Activated CD8-positive, alpha-beta memory T cell treated with anti-CD3 and anti-CD28 coated beads, Interleukin-2, amount 10 ng/mL, durations not matched to agents 7 days and 5 days (primary cell): ENCODE data around the gene HOXA9. TPM values are rescaled to one million over a fixed set of nuclear protein-coding genes. Genes with fewer than 3 reads are reported as not detected.

Experiments used
- ATAC-seq: fragments of 150-1000 bp; cut with Tn5 transposase; one replicate; pipeline ENCODE4 v1.10.0; 2021; ENCODE audit warnings: moderate library complexity
- CTCF ChIA-PET: fragments of 350-600 bp; sonication (Branson Sonifier 250); formaldehyde crosslinking; loops from one replicate; lab custom pipeline; 2021; ENCODE audit warnings: antibody characterized with exemption; lab: Charles Lee
- DNase-seq: peaks from one replicate; pipeline ENCODE4 v3.0.0-alpha.2; 2020
- H3K27ac Mint-ChIP-seq: one replicate; pipeline ENCODE4 v1.8.0; 2021; ENCODE audit warnings: mild to moderate bottlenecking, mixed read lengths
- H3K27me3 Mint-ChIP-seq: one replicate; pipeline ENCODE4 v1.8.0; 2021; ENCODE audit warnings: mixed read lengths
- H3K36me3 Mint-ChIP-seq: one replicate; pipeline ENCODE4 v1.8.0; 2021; ENCODE audit warnings: mild to moderate bottlenecking, mixed read lengths
- H3K4me1 Mint-ChIP-seq: one replicate; pipeline ENCODE4 v1.8.0; 2021; ENCODE audit warnings: mixed read lengths
- H3K4me3 Mint-ChIP-seq: one replicate; pipeline ENCODE4 v1.8.0; 2021; ENCODE audit warnings: mild to moderate bottlenecking, moderate library complexity, mixed read lengths
- H3K9me3 Mint-ChIP-seq: one replicate; pipeline ENCODE4 v1.8.0; 2022; ENCODE audit warnings: low read depth, mixed read lengths
- total RNA-seq, 2 experiments: library from RNA; stranded (reverse); gene quantifications; one replicate each; pipeline ENCODE4 v1.2.3, GENCODE V29; 2021

The HOXA9 gene
- total RNA-seq, 2 experiments from 2014 or later, result not detected

GRCh38 chr7:27174874-27175625 is 9.7 kb upstream of the HOXA9 start:
- Mint-ChIP-seq H3K9me3 (no peaks in the 10 kb centered on the region), H3K27me3 (peaks cover 80% of the 10 kb centered on the region), H3K36me3 (peaks cover 2% of the 10 kb centered on the region), H3K4me1 (peaks cover 10% of the 10 kb centered on the region), H3K4me3 (no peak overlapping the region), H3K27ac (peak overlapping the region; percentile 49)
- CTCF ChIA-PET, result interaction anchor here (0.9 kb wide), 1 partner anchor 12 kb away, joined by 3 read pairs; no protein-coding TSS in a partner anchor
- ATAC-seq (no peak), DNase-seq (no peak)

GRCh38 chr7:27173956-27174873 is 8.9 kb upstream of the HOXA9 start, which contains the start of gene HOXA10:
Gene HOXA10, minus strand, starts transcription at chr7:27174320. Its CDS starts 14 bp downstream, at chr7:27174306.
- Mint-ChIP-seq H3K9me3 (no peaks in the 10 kb centered on the region), H3K36me3 (peaks cover 2% of the 10 kb centered on the region), H3K27ac (peak within 1 kb of the TSS; percentile 49), H3K27me3 (peaks cover 78% of the 10 kb centered on the region), H3K4me1 (peaks cover 7% of the 10 kb centered on the region), H3K4me3 (no peak within 1 kb of the TSS)
- CTCF ChIA-PET, result interaction anchor here (0.9 kb wide), 1 partner anchor 11 kb away, joined by 3 read pairs; no protein-coding TSS in a partner anchor
- DNase-seq (no peak), ATAC-seq (no peak)

- CTCF ChIA-PET, result interaction anchor here (1.2 to 1.3 kb wide), 2 partner anchors 22 to 23 kb away, joined by 3 to 5 read pairs; no protein-coding TSS in a partner anchor
- H3K27me3 Mint-ChIP-seq, result peaks cover 80% of the 10 kb centered on the region
- ATAC-seq (peak; percentile 33), DNase-seq (no peak)
- H3K36me3 Mint-ChIP-seq, result peaks cover 2% of the 10 kb centered on the region
- H3K27ac Mint-ChIP-seq, result no peak overlapping the region
- H3K4me3 Mint-ChIP-seq, result no peak overlapping the region
- peaks cover 7% of the 10 kb centered on the region for H3K4me1 Mint-ChIP-seq
- H3K9me3 Mint-ChIP-seq, result no peaks in the 10 kb centered on the region
These were observed 8.2 kb upstream of the HOXA9 start for GRCh38 chr7:27173511-27173955.

- Mint-ChIP-seq H3K27me3 (peaks cover 80% of the 10 kb centered on the region), H3K9me3 (no peaks in the 10 kb centered on the region), H3K4me1 (peaks cover 7% of the 10 kb centered on the region), H3K36me3 (peaks cover 2% of the 10 kb centered on the region), H3K4me3 (no peak overlapping the region), H3K27ac (no peak overlapping the region)
- DNase-seq (no peak), ATAC-seq (peak; percentile 12)
- CTCF ChIA-PET, result interaction anchor here (1.2 to 1.3 kb wide), 3 partner anchors 14 to 23 kb away, joined by 3 to 5 read pairs (median 4); no protein-coding TSS in a partner anchor
These were observed 7.6 kb upstream of the HOXA9 start for GRCh38 chr7:27172823-27173510.

GRCh38 chr7:27172315-27172774 is 7.0 kb upstream of the HOXA9 start:
- Mint-ChIP-seq H3K4me3 (no peak overlapping the region), H3K9me3 (no peaks in the 10 kb centered on the region), H3K4me1 (peaks cover 7% of the 10 kb centered on the region), H3K27me3 (peaks cover 80% of the 10 kb centered on the region), H3K36me3 (peaks cover 2% of the 10 kb centered on the region), H3K27ac (peak overlapping the region; percentile 11)
- DNase-seq (no peak), ATAC-seq (no peak)
- CTCF ChIA-PET, result interaction anchor here (1.0 to 1.3 kb wide), 4 partner anchors 14 to 24 kb away, joined by 3 to 5 read pairs (median 4); no protein-coding TSS in a partner anchor

GRCh38 chr7:27171637-27172314 is 6.4 kb upstream of the HOXA9 start:
- H3K27ac Mint-ChIP-seq, result peak overlapping the region; percentile 35

GRCh38 chr7:27171325-27171636 is 5.9 kb upstream of the HOXA9 start:
- no peaks in the 10 kb centered on the region for H3K9me3 Mint-ChIP-seq
- ATAC-seq (no peak), DNase-seq (no peak)
- peaks cover 2% of the 10 kb centered on the region for H3K36me3 Mint-ChIP-seq
- H3K27me3 Mint-ChIP-seq, result peaks cover 81% of the 10 kb centered on the region
- peak overlapping the region; percentile 35 for H3K27ac Mint-ChIP-seq
- H3K4me1 Mint-ChIP-seq, result peaks cover 7% of the 10 kb centered on the region
- no peak overlapping the region for H3K4me3 Mint-ChIP-seq
- CTCF ChIA-PET, result interaction anchor here (1.0 to 1.7 kb wide), 3 partner anchors 10 to 40 kb away, joined by 3 to 5 read pairs (median 3); no protein-coding TSS in a partner anchor

More at GRCh38 chr7:27171637-27172314, 6.4 kb upstream of the HOXA9 start:
- ATAC-seq (no peak), DNase-seq (no peak)
- peaks cover 2% of the 10 kb centered on the region for H3K36me3 Mint-ChIP-seq
- CTCF ChIA-PET, result interaction anchor here (1.0 to 1.7 kb wide), 4 partner anchors 11 to 40 kb away, joined by 3 to 5 read pairs (median 4); no protein-coding TSS in a partner anchor
- H3K9me3 Mint-ChIP-seq, result no peaks in the 10 kb centered on the region
- no peak overlapping the region for H3K4me3 Mint-ChIP-seq
- peaks cover 7% of the 10 kb centered on the region for H3K4me1 Mint-ChIP-seq
- H3K27me3 Mint-ChIP-seq, result peaks cover 81% of the 10 kb centered on the region

- CTCF ChIA-PET, result interaction anchor here (1.0 to 1.7 kb wide), 2 partner anchors 10 to 41 kb away, joined by 3 to 5 read pairs; no protein-coding TSS in a partner anchor
- Mint-ChIP-seq H3K27ac (no peak overlapping the region), H3K4me1 (peaks cover 7% of the 10 kb centered on the region), H3K4me3 (no peak overlapping the region), H3K36me3 (peaks cover 2% of the 10 kb centered on the region), H3K27me3 (peaks cover 82% of the 10 kb centered on the region), H3K9me3 (no peaks in the 10 kb centered on the region)
- no peak for ATAC-seq
- DNase-seq, result no peak
These were observed 5.3 kb upstream of the HOXA9 start for GRCh38 chr7:27170426-27171324.

GRCh38 chr7:27169658-27170425 is 4.5 kb upstream of the HOXA9 start:
- ATAC-seq (no peak), DNase-seq (no peak)
- CTCF ChIA-PET, result no interaction called here
- H3K9me3 Mint-ChIP-seq, result no peaks in the 10 kb centered on the region
- peaks cover 79% of the 10 kb centered on the region for H3K27me3 Mint-ChIP-seq
- H3K27ac Mint-ChIP-seq, result no peak overlapping the region
- no peak overlapping the region for H3K4me3 Mint-ChIP-seq
- H3K4me1 Mint-ChIP-seq, result peaks cover 7% of the 10 kb centered on the region
- peaks cover 2% of the 10 kb centered on the region for H3K36me3 Mint-ChIP-seq

GRCh38 chr7:27168265-27168947 is 3.1 kb upstream of the HOXA9 start:
- no peak overlapping the region for H3K4me3 Mint-ChIP-seq
- peak overlapping the region; percentile 40 for H3K27ac Mint-ChIP-seq
- peaks cover 2% of the 10 kb centered on the region for H3K36me3 Mint-ChIP-seq
- DNase-seq (no peak), ATAC-seq (no peak)
- no peaks in the 10 kb centered on the region for H3K9me3 Mint-ChIP-seq
- peaks cover 7% of the 10 kb centered on the region for H3K4me1 Mint-ChIP-seq
- CTCF ChIA-PET, result interaction anchor here (1.0 to 1.4 kb wide), 2 partner anchors 12 to 18 kb away, joined by 3 to 5 read pairs; no protein-coding TSS in a partner anchor
- peaks cover 87% of the 10 kb centered on the region for H3K27me3 Mint-ChIP-seq
